MM.1S (cell line): ENCODE measurements around the gene GASK1A.
A peak's percentile ranks its signal among the peaks of the same experiment; 100 is the strongest.

ENCODE experiments used
- DNase-seq: peaks from one replicate; pipeline ENCODE4 v3.0.0-alpha.2; 2015
- H2AFZ ChIP-seq: fragments of 300-600 bp; sonication (generic); 2 replicates; pipeline ENCODE4 v1.6.0; 2016; ENCODE audit warnings: antibody characterized with exemption, low read length
- H3F3A ChIP-seq: fragments of 300-600 bp; sonication (generic); 2 replicates; pipeline ENCODE4 v1.6.1; 2016; ENCODE audit warnings: mild to moderate bottlenecking, antibody characterized with exemption, low read length, moderate library complexity, mixed read lengths; ENCODE audit not compliant: insufficient read depth
- H3K27ac ChIP-seq: fragments of 300-600 bp; sonication (generic); 2 replicates; pipeline ENCODE4 v1.5.1; 2016; ENCODE audit warnings: mild to moderate bottlenecking, low read length
- H3K27me3 ChIP-seq: fragments of 300-600 bp; sonication (generic); replicated peaks from 2 replicates; pipeline ENCODE4 v1.6.0; 2016; ENCODE audit warnings: low read length; ENCODE audit not compliant: insufficient read depth
- H3K36me3 ChIP-seq: fragments of 300-600 bp; sonication (generic); replicated peaks from 2 replicates; pipeline ENCODE4 v1.6.1; 2016; ENCODE audit warnings: mild to moderate bottlenecking, low read length, mixed read lengths; ENCODE audit not compliant: insufficient read depth
- H3K4me1 ChIP-seq: fragments of 300-600 bp; sonication (generic); 2 replicates; pipeline ENCODE4 v1.6.1; 2016; ENCODE audit warnings: low read length, mixed read lengths
- H3K4me2 ChIP-seq: fragments of 300-600 bp; sonication (generic); 2 replicates; pipeline ENCODE4 v1.6.0; 2016; ENCODE audit warnings: low read depth, low read length
- H3K4me3 ChIP-seq: fragments of 300-600 bp; sonication (generic); 2 replicates; pipeline ENCODE4 v1.5.1; 2016; ENCODE audit warnings: low read length, mixed read lengths
- H3K79me2 ChIP-seq: fragments of 300-600 bp; sonication (generic); 2 replicates; pipeline ENCODE4 v1.6.1; 2016; ENCODE audit warnings: mixed run types, low read length, mixed read lengths
- H3K9ac ChIP-seq: fragments of 300-600 bp; sonication (generic); 2 replicates; pipeline ENCODE4 v1.6.1; 2016; ENCODE audit warnings: low read length, mixed read lengths
- H3K9me2 ChIP-seq: fragments of 300-600 bp; sonication (generic); replicated peaks from 2 replicates; pipeline ENCODE4 v1.6.1; 2016; ENCODE audit warnings: mild to moderate bottlenecking, low read length, mixed read lengths; ENCODE audit not compliant: insufficient read depth
- H3K9me3 ChIP-seq: fragments of 300-600 bp; sonication (generic); replicated peaks from 2 replicates; pipeline ENCODE4 v1.6.1; 2016; ENCODE audit warnings: mild to moderate bottlenecking, low read length, mixed read lengths; ENCODE audit not compliant: insufficient read depth
- H4K20me1 ChIP-seq: fragments of 300-600 bp; sonication (generic); 2 replicates; pipeline ENCODE4 v1.6.1; 2016; ENCODE audit warnings: mild to moderate bottlenecking, low read length, moderate library complexity, mixed read lengths; ENCODE audit not compliant: insufficient read depth
- EZH2 ChIP-seq: fragments of 300-600 bp; sonication (generic); optimal IDR thresholded peaks from 2 replicates; pipeline ENCODE3; 2017; ENCODE audit warnings: low read depth, mild to moderate bottlenecking, antibody characterized with exemption, low read length, mixed read lengths
- EZH2phosphoT487 ChIP-seq: fragments of 300-600 bp; sonication (generic); IDR thresholded peaks from 2 replicates; pipeline ENCODE4 v1.6.1; 2018; ENCODE audit warnings: antibody characterized with exemption, low read length
- TF ChIP-seq, protein P1 (sequence below): fragments of 300-600 bp; sonication (generic); IDR thresholded peaks from 2 replicates; pipeline ENCODE4 v1.5.1; 2016; ENCODE audit warnings: antibody characterized with exemption, low read length, mixed read lengths

Gene GASK1A

GRCh38 chr3:42960786-42961185 is 18.3 kb upstream of the GASK1A start:
- H3K27me3 ChIP-seq, result no peaks in the 10 kb centered on the region
- H4K20me1 ChIP-seq, result no peaks in the 10 kb centered on the region
- H3K9ac ChIP-seq, result no peak overlapping the region
- no peak overlapping the region for H3K4me3 ChIP-seq
- DNase-seq, result no peak
- H3K27ac ChIP-seq, result no peak overlapping the region
- H3K9me2 ChIP-seq, result no peaks in the 10 kb centered on the region
- H3F3A ChIP-seq, result no peaks in the 10 kb centered on the region
- H3K9me3 ChIP-seq, result no peaks in the 10 kb centered on the region
- H3K79me2 ChIP-seq, result no peaks in the 10 kb centered on the region
- no peak for TF ChIP-seq EZH2
- TF ChIP-seq, protein P1, sequence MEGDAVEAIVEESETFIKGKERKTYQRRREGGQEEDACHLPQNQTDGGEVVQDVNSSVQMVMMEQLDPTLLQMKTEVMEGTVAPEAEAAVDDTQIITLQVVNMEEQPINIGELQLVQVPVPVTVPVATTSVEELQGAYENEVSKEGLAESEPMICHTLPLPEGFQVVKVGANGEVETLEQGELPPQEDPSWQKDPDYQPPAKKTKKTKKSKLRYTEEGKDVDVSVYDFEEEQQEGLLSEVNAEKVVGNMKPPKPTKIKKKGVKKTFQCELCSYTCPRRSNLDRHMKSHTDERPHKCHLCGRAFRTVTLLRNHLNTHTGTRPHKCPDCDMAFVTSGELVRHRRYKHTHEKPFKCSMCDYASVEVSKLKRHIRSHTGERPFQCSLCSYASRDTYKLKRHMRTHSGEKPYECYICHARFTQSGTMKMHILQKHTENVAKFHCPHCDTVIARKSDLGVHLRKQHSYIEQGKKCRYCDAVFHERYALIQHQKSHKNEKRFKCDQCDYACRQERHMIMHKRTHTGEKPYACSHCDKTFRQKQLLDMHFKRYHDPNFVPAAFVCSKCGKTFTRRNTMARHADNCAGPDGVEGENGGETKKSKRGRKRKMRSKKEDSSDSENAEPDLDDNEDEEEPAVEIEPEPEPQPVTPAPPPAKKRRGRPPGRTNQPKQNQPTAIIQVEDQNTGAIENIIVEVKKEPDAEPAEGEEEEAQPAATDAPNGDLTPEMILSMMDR, result no peak
- TF ChIP-seq EZH2phosphoT487, result no peak
- H2AFZ ChIP-seq, result no peak overlapping the region
- no peak overlapping the region for H3K4me2 ChIP-seq
- no peaks in the 10 kb centered on the region for H3K4me1 ChIP-seq
- H3K36me3 ChIP-seq, result no peaks in the 10 kb centered on the region

DNA sequence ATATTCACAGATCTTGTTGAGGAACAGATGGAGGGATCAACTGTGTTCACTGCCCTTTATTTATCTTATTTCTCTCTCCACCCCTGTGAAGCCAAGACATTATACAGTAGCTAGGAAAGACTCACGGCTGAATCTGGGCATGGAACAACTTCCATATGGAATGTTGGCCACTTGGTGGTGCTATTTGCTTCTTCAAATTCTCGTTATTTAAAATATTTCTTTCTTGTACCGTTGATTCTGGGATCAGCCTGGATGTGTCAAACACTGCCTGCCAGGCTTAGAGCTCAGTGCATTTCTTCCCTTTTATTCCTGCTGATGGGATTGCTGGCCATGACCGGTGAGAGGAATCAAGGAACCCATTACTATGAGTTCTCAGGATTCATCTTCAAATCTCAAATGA is 17.5 kb upstream of the GASK1A start:
- no peak overlapping the region for H3K4me3 ChIP-seq
- no peaks in the 10 kb centered on the region for H3F3A ChIP-seq
- no peaks in the 10 kb centered on the region for H3K9me2 ChIP-seq
- H3K27ac ChIP-seq, result no peak overlapping the region
- no peaks in the 10 kb centered on the region for H3K4me1 ChIP-seq
- H4K20me1 ChIP-seq, result no peaks in the 10 kb centered on the region
- no peaks in the 10 kb centered on the region for H3K79me2 ChIP-seq
- H3K36me3 ChIP-seq, result no peaks in the 10 kb centered on the region
- no peak overlapping the region for H3K4me2 ChIP-seq
- H3K9ac ChIP-seq, result no peak overlapping the region
- H2AFZ ChIP-seq, result no peak overlapping the region
- TF ChIP-seq, protein P1, result peak; percentile 52
- TF ChIP-seq EZH2phosphoT487, result no peak
- TF ChIP-seq EZH2, result no peak
- H3K9me3 ChIP-seq, result no peaks in the 10 kb centered on the region
- peak; percentile 15 for DNase-seq
- no peaks in the 10 kb centered on the region for H3K27me3 ChIP-seq

GRCh38 chr3:42963269-42963668 is 15.8 kb upstream of the GASK1A start:
- no peaks in the 10 kb centered on the region for H4K20me1 ChIP-seq
- no peaks in the 10 kb centered on the region for H3K9me2 ChIP-seq
- H3F3A ChIP-seq, result no peaks in the 10 kb centered on the region
- H3K27ac ChIP-seq, result no peak overlapping the region
- DNase-seq, result no peak
- H3K36me3 ChIP-seq, result no peaks in the 10 kb centered on the region
- no peaks in the 10 kb centered on the region for H3K9me3 ChIP-seq
- no peak overlapping the region for H2AFZ ChIP-seq
- no peaks in the 10 kb centered on the region for H3K4me1 ChIP-seq
- no peak overlapping the region for H3K9ac ChIP-seq
- no peaks in the 10 kb centered on the region for H3K27me3 ChIP-seq
- no peaks in the 10 kb centered on the region for H3K79me2 ChIP-seq
- TF ChIP-seq, protein P1, result no peak
- TF ChIP-seq EZH2phosphoT487 (no peak), EZH2 (no peak)
- no peak overlapping the region for H3K4me3 ChIP-seq
- no peak overlapping the region for H3K4me2 ChIP-seq
